Renal cortex interstitium (tissue), 11 donors: Measurements from ENCODE around the gene MDC1. TPM values are rescaled to one million over a fixed set of nuclear protein-coding genes. Genes with fewer than 3 reads are reported as not detected.
A peak's percentile ranks its signal among the peaks of the same experiment; 100 is the strongest.
"Not testable (repeated sequence)": the region's sequence is repeated elsewhere in the genome, so short reads cannot be mapped to it uniquely, and the experiment has no call there.

Source experiments
- DNase-seq, 11 donors: peaks; one replicate each; pipeline ENCODE4 v3.0.0-alpha.2; 2013; ENCODE audit warnings: low read depth in 9 of 11, low spot score in 4 of 11; ENCODE audit errors: extremely low read depth in 1 of 11
- polyA plus RNA-seq, 3 donors: library from polyadenylated mRNA; unstranded; fragments of 120-200 nt; gene quantifications; one replicate each; pipeline ENCODE4 v1.2.1, GENCODE V29; 2013; ENCODE audit not compliant: insufficient read length in 3 of 3

Gene MDC1
- polyA plus RNA-seq, 3 donors, result 46.4 to 51.0 (median 48.0) TPM

- DNase-seq, result no peak
Measured at GRCh38 chr6:30670760-30671527, 46.1 kb downstream of the MDC1 start.

DNA sequence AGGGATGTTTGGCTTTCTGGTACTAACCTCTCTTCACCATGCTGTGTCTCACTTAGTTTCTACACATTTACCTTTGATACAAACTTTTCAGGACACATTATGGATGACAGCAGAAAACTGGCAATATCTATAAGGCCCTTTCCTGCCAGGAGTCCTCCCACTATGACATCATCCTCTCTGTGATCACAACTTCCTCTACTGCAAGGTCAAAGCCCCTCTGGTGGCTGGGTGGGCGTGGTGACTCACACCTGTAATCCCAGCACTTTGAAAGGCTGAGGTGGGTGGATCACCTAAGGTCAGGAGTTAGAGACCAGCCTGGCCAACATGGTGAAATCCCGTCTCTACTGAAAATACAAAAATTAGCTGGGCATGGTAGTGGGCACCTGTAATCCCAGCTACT lies 50.8 kb downstream of the MDC1 start:
- not testable (repeated sequence) for DNase-seq

DNA sequence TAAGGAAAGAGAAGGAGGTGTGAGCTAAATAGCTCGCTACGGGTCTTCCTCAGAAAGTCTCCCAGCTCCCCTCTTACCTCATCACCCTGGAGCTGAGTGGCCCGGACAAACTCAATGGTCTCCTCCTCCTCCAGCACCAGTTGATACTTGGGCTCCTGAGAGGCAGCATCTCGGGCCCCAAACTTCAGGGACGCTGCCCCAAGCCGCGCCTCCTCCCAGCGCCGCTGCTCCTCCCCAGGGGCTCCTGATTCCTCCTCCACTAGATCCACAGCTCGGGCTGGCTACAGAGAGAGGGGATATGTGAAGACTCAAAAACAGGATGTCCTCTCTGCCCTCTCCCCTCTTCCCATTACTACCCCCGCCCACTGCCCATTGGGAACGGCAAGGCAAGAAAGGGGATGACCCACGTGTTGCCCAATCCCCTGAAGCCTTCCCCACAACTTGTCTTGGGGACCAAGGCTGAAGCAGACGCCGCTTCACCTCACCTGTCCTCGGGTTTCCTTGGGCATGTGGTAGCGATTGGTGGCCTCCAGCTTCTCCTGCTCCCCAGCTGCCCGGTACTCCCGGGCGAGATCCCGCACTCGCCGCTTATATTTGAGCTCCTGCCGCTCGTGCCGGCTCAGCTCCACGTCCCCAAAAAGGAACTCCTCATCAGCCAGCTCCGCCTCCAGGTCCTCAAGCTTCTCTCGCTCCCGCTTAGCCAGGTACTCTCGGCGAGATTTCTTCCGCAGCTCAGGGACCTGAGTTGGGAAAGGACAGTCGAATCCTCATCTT lies 51.9 kb downstream of the MDC1 start:
- no peak for DNase-seq

GRCh38 chr6:30657922-30658321 lies 59.2 kb downstream of the MDC1 start:
- not testable (repeated sequence) for DNase-seq

DNA sequence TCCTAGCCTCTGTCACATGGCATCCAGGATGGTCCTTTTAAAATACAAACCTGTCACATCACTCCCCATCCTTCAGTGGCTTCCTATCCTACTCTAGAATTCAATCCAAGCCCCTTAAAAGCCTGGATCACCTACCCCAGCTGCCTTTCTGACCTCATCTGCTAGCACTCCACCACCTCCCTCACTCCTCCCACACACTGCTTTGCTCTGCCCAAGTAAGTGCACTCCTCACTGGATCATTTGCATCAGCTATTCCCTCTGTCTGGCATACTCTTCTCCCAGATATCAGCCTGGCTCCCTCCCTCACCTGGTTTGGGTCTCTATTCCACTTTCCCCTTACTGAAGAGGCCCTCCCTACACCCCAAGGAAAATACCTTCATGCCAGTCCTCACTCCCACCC lies 59.6 kb downstream of the MDC1 start:
- DNase-seq, result peak in 1 of 11 donors; percentile 23

DNA sequence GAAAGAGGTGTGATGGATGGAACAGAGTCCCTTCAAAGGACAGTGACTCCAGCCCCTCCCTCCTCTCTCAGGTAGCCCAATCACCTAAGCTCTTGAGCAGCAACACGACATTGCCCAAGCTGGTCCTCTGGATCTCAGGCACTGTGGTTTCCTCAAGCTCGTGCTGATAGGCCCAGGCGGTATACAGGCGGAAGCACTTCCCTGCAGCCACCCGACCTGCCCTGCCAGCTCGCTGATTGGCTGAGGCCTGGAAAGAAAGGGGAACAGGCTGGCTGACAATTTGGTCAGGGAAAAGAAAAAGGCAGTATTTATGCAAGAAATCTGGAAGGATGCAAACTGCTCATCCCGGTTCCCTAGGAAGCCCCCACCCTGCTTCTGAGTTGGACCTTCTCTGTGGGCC lies 60.6 kb downstream of the MDC1 start:
- DNase-seq, result no peak

DNA sequence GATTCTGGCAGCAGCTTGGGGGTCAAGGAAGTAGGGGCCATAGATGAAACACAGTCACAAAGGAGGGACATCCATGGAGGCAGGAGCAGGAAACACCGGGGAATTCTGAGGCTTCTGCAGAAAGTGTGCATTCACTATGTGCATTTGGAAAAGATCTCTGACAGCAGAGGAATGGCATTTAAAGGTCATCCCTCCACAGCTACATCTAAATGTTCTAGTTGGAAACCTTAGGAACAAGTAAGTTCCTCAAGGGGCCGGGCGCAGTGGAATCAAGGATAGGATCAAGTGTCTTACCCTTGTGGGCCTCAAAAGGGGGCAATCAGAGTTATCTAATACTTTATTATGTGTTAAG lies 61.4 kb downstream of the MDC1 start:
- DNase-seq, result no peak

- DNase-seq, result no peak
Measured at GRCh38 chr6:30654798-30655742, 62.0 kb downstream of the MDC1 start.

GRCh38 chr6:30651143-30651542 lies 65.9 kb downstream of the MDC1 start:
- no peak for DNase-seq

Other genes with a start within 250 kb of the MDC1 start
- gene HLA-E, start 227.8 kb downstream of the MDC1 start, polyA plus RNA-seq, result 100 to 1,000 TPM in 2 of 3 donors, 10 to 100 TPM in 1; 93.8 to 126 (median 103) TPM
- gene GNL1, start 160.8 kb downstream of the MDC1 start, polyA plus RNA-seq, result 100 to 1,000 TPM in 1 of 3 donors, 10 to 100 TPM in 2; 85.3 to 112 (median 98.3) TPM
- gene PRR3, start 160.0 kb downstream of the MDC1 start, polyA plus RNA-seq, result 10 to 100 TPM; 30.2 to 36.8 (median 32.0) TPM
- 10 to 100 TPM; 68.1 to 74.4 (median 72.5) TPM for gene ABCF1, start 145.8 kb downstream of the MDC1 start, polyA plus RNA-seq
- gene PPP1R10, start 100.0 kb downstream of the MDC1 start, polyA plus RNA-seq, result 10 to 100 TPM; 49.1 to 56.9 (median 50.0) TPM
- gene MRPS18B, start 99.4 kb downstream of the MDC1 start, polyA plus RNA-seq, result 10 to 100 TPM; 60.6 to 67.9 (median 62.2) TPM
- 10 to 100 TPM; 39.9 to 60.5 (median 43.3) TPM for gene ATAT1, start 90.4 kb downstream of the MDC1 start, polyA plus RNA-seq
- gene C6orf136, start 70.1 kb downstream of the MDC1 start, polyA plus RNA-seq, result 10 to 100 TPM; 18.2 to 29.8 (median 18.6) TPM
- gene DHX16, start 44.3 kb downstream of the MDC1 start, polyA plus RNA-seq, result 10 to 100 TPM; 46.2 to 51.0 (median 50.7) TPM
- gene PPP1R18, start 30.6 kb downstream of the MDC1 start, polyA plus RNA-seq, result 10 to 100 TPM; 29.8 to 43.1 (median 34.2) TPM
- 10 to 100 TPM; 34.1 to 43.5 (median 35.2) TPM for gene NRM, start 26.3 kb downstream of the MDC1 start, polyA plus RNA-seq
- 1,000 to 10,000 TPM; 1,054 to 1,337 (median 1,265) TPM for gene TUBB, start 3.1 kb upstream of the MDC1 start, polyA plus RNA-seq
- gene FLOT1, start 25.4 kb upstream of the MDC1 start, polyA plus RNA-seq, result 100 to 1,000 TPM; 134 to 139 (median 138) TPM
- 10 to 100 TPM; 18.3 to 29.0 (median 20.2) TPM for gene IER3, start 27.3 kb upstream of the MDC1 start, polyA plus RNA-seq
- gene DDR1, start 167.2 kb upstream of the MDC1 start, polyA plus RNA-seq, result 100 to 1,000 TPM; 145 to 195 (median 177) TPM
- gene GTF2H4, start 190.9 kb upstream of the MDC1 start, polyA plus RNA-seq, result 10 to 100 TPM; 41.4 to 54.3 (median 48.3) TPM
- 10 to 100 TPM; 41.6 to 50.7 (median 48.3) TPM for gene VARS2, start 197.0 kb upstream of the MDC1 start, polyA plus RNA-seq
- gene SFTA2, start 214.9 kb upstream of the MDC1 start, polyA plus RNA-seq, result 1 to 10 TPM in 2 of 3 donors, under 1 TPM in 1; 0.80 to 1.3 (median 1.2) TPM
- gene MUCL3, start 223.7 kb upstream of the MDC1 start, polyA plus RNA-seq, result under 1 TPM; 0.03 to 0.18 (median 0.08) TPM